Esophagus squamous epithelium (tissue), 5 donors: ENCODE data around the gene CNOT1. TPM values are rescaled to one million over a fixed set of nuclear protein-coding genes. Genes with fewer than 3 reads are reported as not detected.

Source experiments
- DNase-seq: peaks from one replicate; lab custom pipeline; 2025; lab: John Stamatoyannopoulos, UW
- H3K27ac ChIP-seq, 4 donors: fragments of 200-600 bp; sonication (generic); one replicate each; pipeline ENCODE4 v1.5.1; 2016 to 2019; ENCODE audit warnings: mild to moderate bottlenecking in 1 of 4
- H3K27me3 ChIP-seq, 4 donors: fragments of 200-600 bp; sonication (generic); 1 replicate in 3 of 4; 2 replicates in 1 of 4; pipeline versions ENCODE4 v1.5.1 to v1.6.0; 2017 to 2021; ENCODE audit warnings: antibody characterized with exemption in 1 of 4
- H3K36me3 ChIP-seq, 3 donors: fragments of 200-600 bp; sonication (generic); one replicate each; pipeline ENCODE4 v1.5.1; 2016 to 2019
- H3K4me1 ChIP-seq, 3 donors: fragments of 200-600 bp; sonication (generic); one replicate each; pipeline ENCODE4 v1.5.1; 2017 to 2019
- H3K4me3 ChIP-seq, 4 donors: fragments of 200-600 bp; sonication (generic); 1 replicate in 3 of 4; 2 replicates in 1 of 4; pipeline ENCODE4 v1.5.1; 2016 to 2019; ENCODE audit warnings: mild to moderate bottlenecking in 2 of 4, moderate library complexity in 1 of 4
- H3K9me3 ChIP-seq, 3 donors: fragments of 200-600 bp; sonication (generic); one replicate each; pipeline ENCODE4 v1.5.1; 2016 to 2019
- CTCF ChIP-seq, 6 experiments: fragments of 450-650 bp in 4 of 6; fragments of 200-600 bp in 2 of 6; sonication (generic) in 2 of 6; IDR thresholded peaks; one replicate each; pipeline ENCODE4 v1.5.1; 2016 to 2019; ENCODE audit warnings: antibody characterized with exemption in 6 of 6, mild to moderate bottlenecking in 4 of 6, moderate library complexity in 4 of 6
- POLR2A ChIP-seq, 4 donors: fragments of 450-650 bp; IDR thresholded peaks; one replicate each; pipeline ENCODE4 v1.6.1; 2017; ENCODE audit warnings: antibody characterized with exemption in 4 of 4, mild to moderate bottlenecking in 4 of 4, moderate library complexity in 3 of 4
- WGBS, 2 donors: methylation state at CpG; one replicate each; pipeline ENCODE4 v1.1.5; 2018; 5-methylcytosine and 5-hydroxymethylcytosine counted together
- intact Hi-C: fragments of 100-400 bp; cut with DNase I; formaldehyde crosslinking; loops from one replicate; pipeline ENCODE4 v1.15.0; 2022
- total RNA-seq, 4 donors: library from RNA; depleted of rRNA; stranded (reverse); fragments of >200 nt; gene quantifications; one replicate each; pipeline ENCODE4 v1.1.0, GENCODE V29; 2016
- donor health status: DM: yes; HTN: yes; CAD: no.

CNOT1 gene
- total RNA-seq, 4 donors from 2014 or later, result 124 to 229 (median 153) TPM

GRCh38 chr16:58503166-58503862, 126.3 kb downstream of the CNOT1 start:
- peaks cover 0 to 14% (median 4%) of the 10 kb centered on the region in 3 donors for H3K36me3 ChIP-seq
- no peaks in the 10 kb centered on the region for H3K9me3 ChIP-seq
- peaks cover 0 to 52% (median 2%) of the 10 kb centered on the region in 4 donors for H3K27me3 ChIP-seq
- 33 to 93% methylated on average over 2 to 7 of the region's 14 CpGs for WGBS, 2 donors
- DNase-seq, result no peak
- intact Hi-C loops, result no loop called here
- peaks cover 12 to 25% (median 20%) of the 10 kb centered on the region in 3 donors for H3K4me1 ChIP-seq
- TF ChIP-seq CTCF (IDR thresholded peaks at IDR 0.05) (no peak), POLR2A (IDR thresholded peaks at IDR 0.05) (no peak)
- H3K27ac ChIP-seq, result no peak overlapping the region
- no peak overlapping the region for H3K4me3 ChIP-seq

GRCh38 chr16:58502217-58502921, 127.3 kb downstream of the CNOT1 start:
- intact Hi-C loops, result no loop called here
- Histone ChIP-seq H3K27me3 (peaks cover 0 to 52% (median 2%) of the 10 kb centered on the region in 4 donors), H3K4me1 (peaks cover 12 to 25% (median 20%) of the 10 kb centered on the region in 3 donors), H3K4me3 (no peak overlapping the region), H3K36me3 (peaks cover 0 to 14% (median 4%) of the 10 kb centered on the region in 3 donors), H3K27ac (no peak overlapping the region), H3K9me3 (no peaks in the 10 kb centered on the region)
- TF ChIP-seq POLR2A (IDR thresholded peaks at IDR 0.05), result no peak
- TF ChIP-seq CTCF (IDR thresholded peaks at IDR 0.05), result no peak
- WGBS, 2 donors, result 60 to 73% methylated on average over 2 to 7 of the region's 8 CpGs
- DNase-seq, result no peak

- TF ChIP-seq CTCF (IDR thresholded peaks at IDR 0.05) (no peak), POLR2A (IDR thresholded peaks at IDR 0.05) (no peak)
- H3K4me1 ChIP-seq, result peaks cover 12 to 25% (median 20%) of the 10 kb centered on the region in 3 donors
- no peak for DNase-seq
- peaks cover 0 to 52% (median 2%) of the 10 kb centered on the region in 4 donors for H3K27me3 ChIP-seq
- peaks cover 0 to 14% (median 4%) of the 10 kb centered on the region in 3 donors for H3K36me3 ChIP-seq
- H3K9me3 ChIP-seq, result no peaks in the 10 kb centered on the region
- peak overlapping the region; percentile 12 to 58 (median 27) for H3K4me3 ChIP-seq
- WGBS, 2 donors, result 0% methylated on average over 1 of the region's 42 CpGs; no CpG with 5 or more reads in 1 of the 2 donors
- no peak overlapping the region for H3K27ac ChIP-seq
- intact Hi-C loops, result no loop called here
These were observed 128.1 kb downstream of the CNOT1 start for GRCh38 chr16:58501242-58502131.

- DNase-seq, result no peak
- H3K27ac ChIP-seq, result no peak overlapping the region
- H3K4me1 ChIP-seq, result peaks cover 12 to 25% (median 20%) of the 10 kb centered on the region in 3 donors
- intact Hi-C loops, result no loop called here
- peak overlapping the region; percentile 12 to 58 (median 27) for H3K4me3 ChIP-seq
- H3K9me3 ChIP-seq, result no peaks in the 10 kb centered on the region
- peaks cover 0 to 14% (median 4%) of the 10 kb centered on the region in 3 donors for H3K36me3 ChIP-seq
- peaks cover 0 to 52% (median 2%) of the 10 kb centered on the region in 4 donors for H3K27me3 ChIP-seq
- 7% methylated on average over 18 of the region's 36 CpGs; no CpG with 5 or more reads in 1 of the 2 donors for WGBS, 2 donors
- TF ChIP-seq POLR2A (IDR thresholded peaks at IDR 0.05), result no peak
- no peak for TF ChIP-seq CTCF (IDR thresholded peaks at IDR 0.05)
These were observed 129.0 kb downstream of the CNOT1 start for GRCh38 chr16:58500430-58501241.
